Fibroblast of lung (primary cell): Measurements from ENCODE around the gene MIX23. TPM values are rescaled to one million over a fixed set of nuclear protein-coding genes. Genes with fewer than 3 reads are reported as not detected.

Experiments
- DNase-seq, 2 donors: peaks; one replicate each; pipeline versions ENCODE4 v3.0.0 to v3.0.0-alpha.2; 2010; ENCODE audit warnings: low read depth in 2 of 2
- H2AFZ ChIP-seq: 2 replicates; pipeline ENCODE4 v1.5.1; 2012; ENCODE audit warnings: low read length, control low read depth, inconsistent platforms
- H3K27ac ChIP-seq: 2 replicates; pipeline ENCODE4 v1.5.1; 2011; ENCODE audit warnings: low read length, control low read depth; ENCODE audit not compliant: insufficient read depth
- H3K27me3 ChIP-seq: 2 replicates; pipeline ENCODE4 v1.5.1; 2011; ENCODE audit warnings: mild to moderate bottlenecking, low read length; ENCODE audit not compliant: control insufficient read depth, insufficient read depth
- H3K36me3 ChIP-seq: 2 replicates; pipeline ENCODE4 v1.5.1; 2011; ENCODE audit warnings: low read length; ENCODE audit not compliant: control insufficient read depth, insufficient read depth
- H3K4me1 ChIP-seq: 2 replicates; pipeline ENCODE4 v1.5.1; 2011; ENCODE audit warnings: low read length; ENCODE audit not compliant: control insufficient read depth, insufficient read depth; ENCODE audit errors: extremely low read depth
- H3K4me2 ChIP-seq: 2 replicates; pipeline ENCODE4 v1.5.1; 2011; ENCODE audit warnings: low read length, control low read depth; ENCODE audit not compliant: insufficient read depth; ENCODE audit errors: extremely low read depth
- H3K4me3 ChIP-seq, 4 experiments: fragments of 200-600 bp in 1 of 4; sonication (generic) in 1 of 4; replicated peaks in 1 of 4; 2 replicates each; pipeline ENCODE4 v1.5.1; 2011 to 2016; ENCODE audit warnings: low read length in 4 of 4, low read depth in 3 of 4, mild to moderate bottlenecking in 3 of 4, control low read depth in 2 of 4, inconsistent platforms in 1 of 4, mixed read lengths in 1 of 4; ENCODE audit not compliant: insufficient read depth in 1 of 4; ENCODE audit errors: control extremely low read depth in 1 of 4
- H3K79me2 ChIP-seq: 2 replicates; pipeline ENCODE4 v1.5.1; 2012; ENCODE audit warnings: mild to moderate bottlenecking, low read length, inconsistent platforms; ENCODE audit not compliant: control insufficient read depth, insufficient read depth
- H3K9ac ChIP-seq: 2 replicates; pipeline ENCODE4 v1.5.1; 2011; ENCODE audit warnings: mild to moderate bottlenecking, low read length, control low read depth; ENCODE audit not compliant: insufficient read depth
- H3K9me3 ChIP-seq: 2 replicates; pipeline ENCODE4 v1.5.1; 2012; ENCODE audit warnings: low read depth, low read length; ENCODE audit not compliant: control insufficient read depth, insufficient read depth
- H4K20me1 ChIP-seq: 2 replicates; pipeline ENCODE4 v1.5.1; 2011; ENCODE audit warnings: low read length; ENCODE audit not compliant: control insufficient read depth, insufficient read depth; ENCODE audit errors: extremely low read depth
- CTCF ChIP-seq, 2 donors: IDR thresholded peaks in 1 of 2; conservative IDR thresholded peaks in 1 of 2; 1 replicate in 1 of 2; 2 replicates in 1 of 2; pipeline ENCODE4 v1.5.1; 2011 to 2012; ENCODE audit warnings: low read length in 2 of 2, control low read depth in 1 of 2, inconsistent platforms in 1 of 2, low read depth in 1 of 2, mild to moderate bottlenecking in 1 of 2
- EZH2 ChIP-seq: IDR thresholded peaks from 2 replicates; pipeline ENCODE4 v1.5.1; 2012; ENCODE audit warnings: low read length, control low read depth, mild to moderate bottlenecking; ENCODE audit errors: missing control alignments
- polyA plus RNA-seq, 2 donors: library from polyadenylated mRNA; depleted of rRNA in 1 of 2; stranded (reverse) in 1 of 2; unstranded in 1 of 2; fragments of >200 nt; gene quantifications; 2 replicates each; pipeline ENCODE4 v1.2.1, GENCODE V29; 2011 to 2012; ENCODE audit warnings: missing spikeins in 1 of 2
- total RNA-seq: library from RNA; depleted of rRNA; stranded (reverse); fragments of >200 nt; gene quantifications from 2 replicates; pipeline ENCODE4 v1.2.1, GENCODE V29; 2014

MIX23 gene
- total and polyA plus RNA-seq, 2 donors (not counting 1 experiment from before 2014, with no cell fraction given) = 22.3 to 30.9 TPM

- Histone ChIP-seq H3K4me1 (no peaks in the 10 kb centered on the region), H3K4me3 (no peak overlapping the region), H3K27me3 (no peaks in the 10 kb centered on the region), H4K20me1 (no peaks in the 10 kb centered on the region), H2AFZ (no peak overlapping the region), H3K9ac (no peak overlapping the region), H3K36me3 (no peaks in the 10 kb centered on the region), H3K79me2 (no peaks in the 10 kb centered on the region), H3K9me3 (no peaks in the 10 kb centered on the region), H3K27ac (no peak overlapping the region), H3K4me2 (no peak overlapping the region)
- no peak for TF ChIP-seq EZH2
- no peak for TF ChIP-seq CTCF (conservative IDR thresholded peaks at IDR 0.05 in 1 of 2, IDR thresholded peaks at IDR 0.05 in 1 of 2; ENCODE audit: low read depth in 1 of 2, low read length in 2 of 2)
- DNase-seq = no peak
Measured at GRCh38 chr3:122407946-122408345, 24.9 kb upstream of the MIX23 start.

GRCh38 chr3:122406198-122406597, 23.2 kb upstream of the MIX23 start:
- Histone ChIP-seq H3K9me3 (no peaks in the 10 kb centered on the region), H3K79me2 (no peaks in the 10 kb centered on the region), H3K9ac (no peak overlapping the region), H4K20me1 (no peaks in the 10 kb centered on the region), H3K27me3 (no peaks in the 10 kb centered on the region), H2AFZ (no peak overlapping the region), H3K27ac (no peak overlapping the region), H3K4me3 (no peak overlapping the region), H3K36me3 (no peaks in the 10 kb centered on the region), H3K4me2 (no peak overlapping the region), H3K4me1 (no peaks in the 10 kb centered on the region)
- TF ChIP-seq CTCF (conservative IDR thresholded peaks at IDR 0.05 in 1 of 2, IDR thresholded peaks at IDR 0.05 in 1 of 2; ENCODE audit: low read depth in 1 of 2, low read length in 2 of 2) = no peak
- no peak for TF ChIP-seq EZH2
- DNase-seq = no peak

GRCh38 chr3:122405015-122405414, 22.0 kb upstream of the MIX23 start:
- Histone ChIP-seq H4K20me1 (no peaks in the 10 kb centered on the region), H3K36me3 (no peaks in the 10 kb centered on the region), H3K27ac (no peak overlapping the region), H3K27me3 (no peaks in the 10 kb centered on the region), H2AFZ (no peak overlapping the region), H3K4me2 (no peak overlapping the region), H3K79me2 (no peaks in the 10 kb centered on the region), H3K9ac (no peak overlapping the region), H3K9me3 (no peaks in the 10 kb centered on the region), H3K4me3 (no peak overlapping the region), H3K4me1 (no peaks in the 10 kb centered on the region)
- TF ChIP-seq CTCF (conservative IDR thresholded peaks at IDR 0.05 in 1 of 2, IDR thresholded peaks at IDR 0.05 in 1 of 2; ENCODE audit: low read depth in 1 of 2, low read length in 2 of 2) (no peak), EZH2 (no peak)
- no peak for DNase-seq
